HCEC 1CT (cell line): ENCODE results near the gene RBFOX2.
"Not testable (repeated sequence)": the region's sequence is repeated elsewhere in the genome, so short reads cannot be mapped to it uniquely, and the experiment has no call there.

ENCODE experiments used
- DNase-seq: peaks from one replicate; pipeline ENCODE4 v3.0.0-alpha.2; 2017

Gene RBFOX2

GRCh38 chr22:36028646-36029405 is at the start of gene RBFOX2:
TSS of gene RBFOX2 (minus strand) at chr22:36028824. CDS start at chr22:36028425, 399 bp downstream.
- DNase-seq = peak; percentile 94

GRCh38 chr22:36077271-36077670 is 48.6 kb upstream of the RBFOX2 start:
- DNase-seq = no peak

- DNase-seq = no peak
Measured at GRCh38 chr22:36075724-36076123, 47.1 kb upstream of the RBFOX2 start.

- no peak for DNase-seq
Measured at GRCh38 chr22:36075230-36075629, 46.6 kb upstream of the RBFOX2 start.

- DNase-seq = peak; percentile 53
Measured at GRCh38 chr22:36073476-36073875, 44.9 kb upstream of the RBFOX2 start.

- not testable (repeated sequence) for DNase-seq
Measured at GRCh38 chr22:36070645-36071044, 42.0 kb upstream of the RBFOX2 start.

GRCh38 chr22:36069368-36069767 is 40.7 kb upstream of the RBFOX2 start:
- DNase-seq = no peak

- DNase-seq = peak; percentile 2
Measured at GRCh38 chr22:36068776-36069344, 40.2 kb upstream of the RBFOX2 start.

GRCh38 chr22:36067235-36067558 is 38.6 kb upstream of the RBFOX2 start:
- DNase-seq = no peak

GRCh38 chr22:36065775-36066544 is 37.3 kb upstream of the RBFOX2 start:
- DNase-seq = peak; percentile 90

- no peak for DNase-seq
Measured at GRCh38 chr22:36065462-36065774, 36.8 kb upstream of the RBFOX2 start.

GRCh38 chr22:36064358-36064757 is 35.7 kb upstream of the RBFOX2 start:
- no peak for DNase-seq

- DNase-seq = peak; percentile 73
Measured at GRCh38 chr22:36056980-36057379, 28.4 kb upstream of the RBFOX2 start.

- DNase-seq = no peak
Measured at GRCh38 chr22:36055376-36056295, 27.0 kb upstream of the RBFOX2 start.

- DNase-seq = not testable (repeated sequence)
Measured at GRCh38 chr22:36054446-36054845, 25.8 kb upstream of the RBFOX2 start.

- no peak for DNase-seq
Measured at GRCh38 chr22:36053242-36054147, 24.9 kb upstream of the RBFOX2 start.

- peak; percentile 63 for DNase-seq
Measured at GRCh38 chr22:36052505-36052941, 23.9 kb upstream of the RBFOX2 start.

GRCh38 chr22:36049678-36049997 is 21.0 kb upstream of the RBFOX2 start:
- no peak for DNase-seq

- no peak for DNase-seq
Measured at GRCh38 chr22:36048911-36049677, 20.5 kb upstream of the RBFOX2 start.

GRCh38 chr22:36044517-36044916 is 15.9 kb upstream of the RBFOX2 start:
- DNase-seq = not testable (repeated sequence)

- no peak for DNase-seq
Measured at GRCh38 chr22:36042240-36042639, 13.6 kb upstream of the RBFOX2 start.
